ENCODE results near the gene LIN7A. TPM values are rescaled to one million over a fixed set of nuclear protein-coding genes. Genes with fewer than 3 reads are reported as not detected.
A peak's percentile ranks its signal among the peaks of the same experiment; 100 is the strongest.

LIN7A gene
- total RNA-seq, 1 donor from 2014 or later, result 0.80 TPM

GRCh38 chr12:80770958-80771357 is 166.8 kb downstream of the LIN7A start:
- no peak overlapping the region for H3K27ac Mint-ChIP-seq (ENCODE audit: unreplicated experiment)
- H3K4me1 Mint-ChIP-seq (ENCODE audit: low read depth), result no peaks in the 10 kb centered on the region
- peaks cover 21% of the 10 kb centered on the region for H3K9me3 Mint-ChIP-seq (ENCODE audit: low read depth)
- no peaks in the 10 kb centered on the region for H3K27me3 Mint-ChIP-seq (ENCODE audit: low read depth)
- no peak overlapping the region for H3K4me3 Mint-ChIP-seq (ENCODE audit: unreplicated experiment)
- TF ChIP-seq CTCF (IDR thresholded peaks at IDR 0.05), result no peak
- DNase-seq (ENCODE audit: low spot score), result no peak
- H3K36me3 Mint-ChIP-seq (ENCODE audit: low read depth), result peaks cover 5% of the 10 kb centered on the region

DNA sequence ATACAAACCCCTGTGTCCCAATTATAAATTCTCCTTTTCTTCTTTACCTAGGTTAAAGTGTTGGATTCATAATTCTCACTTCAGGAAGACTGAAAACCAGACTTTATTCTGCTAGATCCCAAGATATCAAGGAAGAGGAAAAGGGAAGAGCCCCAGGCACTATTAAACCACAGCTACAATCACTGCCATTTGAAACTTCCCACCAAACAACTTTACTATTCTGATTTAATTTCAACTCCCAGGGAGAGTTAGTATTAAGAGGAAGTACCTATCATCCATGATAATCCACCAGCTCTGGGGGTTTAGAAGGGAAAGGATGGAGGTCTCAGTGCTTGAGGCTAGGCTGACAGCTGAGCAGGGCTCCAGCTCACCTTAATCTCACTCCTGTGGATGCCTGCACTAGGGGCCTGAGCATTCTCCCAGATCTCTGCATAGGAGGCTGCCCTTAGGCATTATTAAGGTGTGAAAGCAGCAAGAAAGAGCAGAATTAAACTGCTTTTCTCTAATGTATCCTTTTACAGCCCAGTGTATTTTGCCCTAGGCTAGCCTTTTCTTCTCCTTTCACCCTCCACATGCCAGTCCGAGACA is 168.1 kb downstream of the LIN7A start:
- no peak overlapping the region for H3K4me3 Mint-ChIP-seq (ENCODE audit: unreplicated experiment)
- peaks cover 16% of the 10 kb centered on the region for H3K9me3 Mint-ChIP-seq (ENCODE audit: low read depth)
- DNase-seq (ENCODE audit: low spot score), result no peak
- peaks cover 5% of the 10 kb centered on the region for H3K36me3 Mint-ChIP-seq (ENCODE audit: low read depth)
- H3K27me3 Mint-ChIP-seq (ENCODE audit: low read depth), result no peaks in the 10 kb centered on the region
- H3K4me1 Mint-ChIP-seq (ENCODE audit: low read depth), result no peaks in the 10 kb centered on the region
- no peak for TF ChIP-seq CTCF (IDR thresholded peaks at IDR 0.05)
- no peak overlapping the region for H3K27ac Mint-ChIP-seq (ENCODE audit: unreplicated experiment)

- Mint-ChIP-seq H3K4me1 (ENCODE audit: low read depth) (peaks cover 7% of the 10 kb centered on the region), H3K36me3 (ENCODE audit: low read depth) (peaks cover 1% of the 10 kb centered on the region), H3K9me3 (ENCODE audit: low read depth) (peaks cover 2% of the 10 kb centered on the region), H3K4me3 (ENCODE audit: unreplicated experiment) (no peak overlapping the region), H3K27me3 (ENCODE audit: low read depth) (no peaks in the 10 kb centered on the region), H3K27ac (ENCODE audit: unreplicated experiment) (no peak overlapping the region)
- DNase-seq (ENCODE audit: low spot score), result no peak
- no peak for TF ChIP-seq CTCF (IDR thresholded peaks at IDR 0.05)
Measured at GRCh38 chr12:80766897-80767296, 170.8 kb downstream of the LIN7A start.

- H3K27me3 Mint-ChIP-seq (ENCODE audit: low read depth), result no peaks in the 10 kb centered on the region
- DNase-seq (ENCODE audit: low spot score), result no peak
- H3K4me3 Mint-ChIP-seq (ENCODE audit: unreplicated experiment), result no peak overlapping the region
- H3K9me3 Mint-ChIP-seq (ENCODE audit: low read depth), result no peaks in the 10 kb centered on the region
- TF ChIP-seq CTCF (IDR thresholded peaks at IDR 0.05), result no peak
- H3K36me3 Mint-ChIP-seq (ENCODE audit: low read depth), result no peaks in the 10 kb centered on the region
- H3K27ac Mint-ChIP-seq (ENCODE audit: unreplicated experiment), result no peak overlapping the region
- H3K4me1 Mint-ChIP-seq (ENCODE audit: low read depth), result peaks cover 7% of the 10 kb centered on the region
Measured at GRCh38 chr12:80766210-80766609, 171.5 kb downstream of the LIN7A start.

DNA sequence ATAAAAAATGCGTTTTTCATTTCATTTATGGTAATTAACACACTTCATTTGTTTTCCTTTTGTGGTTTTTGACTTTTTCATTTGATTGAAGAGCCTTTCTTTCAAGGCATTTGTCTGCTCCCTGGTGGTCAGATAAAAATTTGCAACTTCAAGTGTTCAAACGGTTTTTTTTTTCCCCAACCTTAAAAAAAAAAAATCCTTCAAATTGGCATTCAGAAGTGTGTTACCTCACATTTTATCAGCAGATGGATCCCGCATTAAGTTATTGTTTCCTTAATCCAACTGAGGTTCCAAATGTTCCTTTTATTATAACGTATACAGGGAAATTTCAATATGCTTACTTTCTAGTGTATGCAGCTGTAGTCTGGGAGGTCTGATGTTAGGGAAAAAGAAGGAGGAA is 173.9 kb downstream of the LIN7A start:
- Mint-ChIP-seq H3K9me3 (ENCODE audit: low read depth) (no peaks in the 10 kb centered on the region), H3K36me3 (ENCODE audit: low read depth) (no peaks in the 10 kb centered on the region), H3K27me3 (ENCODE audit: low read depth) (no peaks in the 10 kb centered on the region), H3K4me1 (ENCODE audit: low read depth) (peaks cover 7% of the 10 kb centered on the region), H3K27ac (ENCODE audit: unreplicated experiment) (no peak overlapping the region), H3K4me3 (ENCODE audit: unreplicated experiment) (no peak overlapping the region)
- TF ChIP-seq CTCF (IDR thresholded peaks at IDR 0.05), result peak; percentile 98
- DNase-seq (ENCODE audit: low spot score), result no peak

Measured in chondrocyte (in vitro differentiated cells).